AG09319 (cell line): ENCODE data around the gene SLCO2A1.

Experiments
- DNase-seq: peaks from one replicate; pipeline ENCODE4 v3.0.0-alpha.2; 2010; ENCODE audit warnings: low read depth; ENCODE audit errors: extremely low read depth
- CTCF ChIP-seq: IDR thresholded peaks from 2 replicates; pipeline ENCODE4 v1.5.1; 2011; ENCODE audit warnings: low read depth, mild to moderate bottlenecking, inconsistent platforms, low read length, moderate library complexity

SLCO2A1 gene

GRCh38 chr3:133892541-133893231, 137.0 kb downstream of the SLCO2A1 start:
- no peak for TF ChIP-seq CTCF

DNA sequence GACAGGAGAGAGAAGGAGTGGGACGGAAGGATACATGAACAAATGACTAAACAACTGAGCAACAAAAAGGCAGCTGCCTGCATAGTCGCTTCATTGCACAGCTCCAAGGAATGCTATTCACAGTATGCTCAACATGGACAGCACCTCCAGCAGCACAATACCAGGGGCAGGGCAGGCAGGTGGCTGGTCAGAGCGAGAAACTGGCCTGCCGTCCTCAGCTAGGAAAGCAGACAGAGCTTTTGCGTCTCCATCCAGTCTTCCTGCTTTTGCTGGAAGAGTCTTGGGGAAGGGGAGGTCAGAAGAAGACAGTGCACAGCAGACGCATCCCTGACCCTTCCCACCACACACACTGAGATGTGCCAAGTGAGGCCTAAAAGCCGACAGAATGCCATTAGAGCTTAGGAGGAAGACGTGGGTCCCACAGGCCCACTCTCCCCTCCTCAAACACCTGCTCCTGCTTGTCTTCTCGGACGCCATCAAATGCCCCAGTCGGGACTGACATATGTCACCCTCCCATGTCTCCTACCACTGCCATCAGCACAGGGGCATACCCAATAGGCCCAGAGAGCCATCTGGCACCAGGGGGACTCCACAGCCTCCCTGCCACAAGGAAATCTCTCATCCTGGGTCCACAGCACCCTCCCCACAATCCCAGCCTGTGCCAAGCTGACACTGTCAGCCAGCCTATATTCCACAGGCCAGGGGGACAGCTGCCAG, 137.9 kb downstream of the SLCO2A1 start:
- TF ChIP-seq CTCF = no peak
- no peak for DNase-seq

More at GRCh38 chr3:133892541-133893231, 137.0 kb downstream of the SLCO2A1 start:
- DNase-seq = no peak

- TF ChIP-seq CTCF = no peak
- no peak for DNase-seq
Measured at GRCh38 chr3:133890972-133891644, 138.6 kb downstream of the SLCO2A1 start.

DNA sequence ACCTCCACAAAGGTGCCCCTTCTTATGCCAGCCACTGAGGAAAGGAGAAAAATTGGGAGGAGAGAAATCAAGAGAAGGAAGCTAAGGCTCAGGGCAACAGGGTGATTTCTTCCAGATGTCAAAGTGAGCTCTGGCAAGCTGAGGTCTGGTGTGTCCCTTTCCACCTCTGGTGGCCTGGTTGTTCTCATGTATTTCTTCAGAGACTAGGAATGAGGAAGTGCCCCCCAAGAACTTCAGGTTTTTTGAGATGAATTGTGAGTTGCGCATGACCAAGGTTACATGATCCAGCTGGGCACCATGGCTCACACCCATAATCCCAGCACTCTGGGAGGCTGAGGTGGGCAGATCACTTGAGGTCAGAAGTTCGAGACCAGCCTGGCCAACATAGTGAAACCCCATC, 139.7 kb downstream of the SLCO2A1 start:
- no peak for DNase-seq
- TF ChIP-seq CTCF = no peak

DNA sequence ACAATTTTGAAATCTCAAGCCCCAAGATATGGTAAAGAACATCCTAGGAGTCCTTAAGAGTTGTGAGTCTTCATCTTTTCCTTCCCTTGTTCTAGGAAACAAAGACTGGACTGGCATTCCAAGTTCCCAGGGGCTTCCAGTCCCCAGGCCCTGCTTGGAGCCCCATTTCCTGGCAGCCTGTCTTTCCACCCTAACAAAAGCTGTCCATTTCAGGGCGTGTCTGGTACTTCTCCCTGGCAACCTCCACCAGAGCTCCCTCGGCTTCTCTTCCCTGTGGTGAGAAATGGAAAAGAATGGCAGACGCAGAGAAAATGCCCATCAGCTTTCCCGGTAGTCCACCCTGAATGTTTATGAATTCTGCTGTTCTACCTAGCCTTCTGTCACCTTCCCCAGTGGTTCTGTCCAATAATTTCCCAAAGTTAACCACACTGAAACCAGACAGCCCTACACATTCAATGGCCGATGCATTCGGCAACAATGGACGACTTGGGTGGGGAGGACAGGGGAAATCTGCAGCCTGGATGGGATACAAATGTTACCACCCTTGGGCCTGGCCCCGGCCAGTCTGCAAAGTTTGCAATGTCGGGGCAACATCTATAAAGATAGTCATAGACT, 140.9 kb downstream of the SLCO2A1 start:
- TF ChIP-seq CTCF = no peak
- DNase-seq = no peak

GRCh38 chr3:133887803-133888703, 141.7 kb downstream of the SLCO2A1 start:
- TF ChIP-seq CTCF = no peak
- DNase-seq = no peak
